Neural cell (in vitro differentiated cells): Measurements from ENCODE around the gene MTCH1. TPM values are rescaled to one million over a fixed set of nuclear protein-coding genes. Genes with fewer than 3 reads are reported as not detected.

Source experiments
- H2AFZ ChIP-seq: fragments of 200-600, 300-800 bp; sonication (generic), shearing (Covaris generic); 2 replicates; pipeline ENCODE4 v1.6.0; 2014; ENCODE audit warnings: low read depth, mild to moderate bottlenecking, antibody characterized with exemption, low read length, moderate library complexity
- H3F3A ChIP-seq: fragments of 200-600 bp; shearing (Covaris generic); 2 replicates; pipeline ENCODE4 v1.6.1; 2016; ENCODE audit warnings: mild to moderate bottlenecking, moderate library complexity, mixed read lengths, antibody characterized with exemption, low read length; ENCODE audit not compliant: insufficient read depth, poor library complexity, severe bottlenecking
- H3K27ac ChIP-seq: fragments of 200-600, 300-800 bp; sonication (generic), shearing (Covaris generic); 2 replicates; pipeline ENCODE4 v1.5.1; 2014; ENCODE audit warnings: mild to moderate bottlenecking, low read length, moderate library complexity
- H3K27me3 ChIP-seq: fragments of 300-800, 200-600 bp; sonication (generic), shearing (Covaris generic); 2 replicates; pipeline ENCODE4 v1.6.0; 2014; ENCODE audit warnings: mild to moderate bottlenecking, low read depth, low read length, moderate library complexity; ENCODE audit not compliant: insufficient read depth
- H3K36me3 ChIP-seq: fragments of 300-800, 200-600 bp; sonication (generic), shearing (Covaris generic); 2 replicates; pipeline ENCODE4 v1.5.1; 2014; ENCODE audit warnings: mild to moderate bottlenecking, antibody characterized with exemption, low read length, moderate library complexity; ENCODE audit not compliant: insufficient read depth
- H3K4me2 ChIP-seq: fragments of 300-800, 200-600 bp; sonication (generic), shearing (Covaris generic); 2 replicates; pipeline ENCODE4 v1.6.0; 2014; ENCODE audit warnings: mild to moderate bottlenecking, low read length
- H3K4me3 ChIP-seq: fragments of 300-800, 200-600 bp; sonication (generic), shearing (Covaris generic); 2 replicates; pipeline ENCODE4 v1.5.1; 2014; ENCODE audit warnings: mild to moderate bottlenecking, low read length, moderate library complexity
- H3K79me2 ChIP-seq: fragments of 200-600 bp; shearing (Covaris generic); replicated peaks from 2 replicates; pipeline ENCODE4 v1.6.0; 2014; ENCODE audit warnings: mild to moderate bottlenecking, low read length, moderate library complexity; ENCODE audit not compliant: insufficient read depth
- H3K9ac ChIP-seq: fragments of 300-800, 200-600 bp; sonication (generic), shearing (Covaris generic); 2 replicates; pipeline ENCODE4 v1.6.1; 2016; ENCODE audit warnings: mild to moderate bottlenecking, low read length, mixed read lengths
- H3K9me2 ChIP-seq: fragments of 200-600 bp; shearing (Covaris generic); 2 replicates; pipeline ENCODE4 v1.6.1; 2016; ENCODE audit warnings: mild to moderate bottlenecking, low read length, mixed read lengths; ENCODE audit not compliant: insufficient read depth
- H3K9me3 ChIP-seq: fragments of 200-600, 300-800 bp; sonication (generic), shearing (Covaris generic); 2 replicates; pipeline ENCODE4 v1.6.1; 2016; ENCODE audit warnings: mild to moderate bottlenecking, mixed run types, low read length, moderate library complexity, mixed read lengths
- H4K20me1 ChIP-seq: fragments of 200-600 bp; shearing (Covaris generic); 2 replicates; pipeline ENCODE4 v1.6.1; 2016; ENCODE audit warnings: mild to moderate bottlenecking, mixed run types; ENCODE audit not compliant: insufficient read depth
- EP300 ChIP-seq: fragments of 450-650 bp; conservative IDR thresholded peaks from 2 replicates; pipeline ENCODE4 v1.6.1; 2014; ENCODE audit warnings: antibody characterized with exemption, mild to moderate bottlenecking, moderate library complexity; ENCODE audit not compliant: poor library complexity, severe bottlenecking
- EZH2 ChIP-seq: fragments of 200-600, 300-800 bp; shearing (Covaris generic), sonication (generic); IDR thresholded peaks from 2 replicates; pipeline ENCODE4 v1.6.1; 2014; ENCODE audit warnings: antibody characterized with exemption, low read length, borderline replicate concordance, mild to moderate bottlenecking; ENCODE audit not compliant: insufficient read depth, poor library complexity, severe bottlenecking
- MXI1 ChIP-seq: fragments of 450-650 bp; conservative IDR thresholded peaks from 2 replicates; pipeline ENCODE4 v1.6.1; 2014; ENCODE audit warnings: antibody characterized with exemption, mild to moderate bottlenecking; ENCODE audit not compliant: poor library complexity, severe bottlenecking
- POLR2AphosphoS5 ChIP-seq: IDR thresholded peaks from 2 replicates; pipeline ENCODE4 v1.6.1; 2012
- RAD21 ChIP-seq: fragments of 450-650 bp; conservative IDR thresholded peaks from 2 replicates; pipeline ENCODE4 v1.6.1; 2014; ENCODE audit warnings: antibody characterized with exemption, mild to moderate bottlenecking, moderate library complexity
- REST ChIP-seq: IDR thresholded peaks from 2 replicates; pipeline ENCODE4 v1.6.1; 2012; ENCODE audit warnings: borderline replicate concordance
- SMC3 ChIP-seq: fragments of 450-650 bp; conservative IDR thresholded peaks from 2 replicates; pipeline ENCODE4 v1.6.1; 2014; ENCODE audit warnings: antibody characterized with exemption, mild to moderate bottlenecking, moderate library complexity; ENCODE audit not compliant: poor library complexity
- TAF1 ChIP-seq: IDR thresholded peaks from 2 replicates; pipeline ENCODE4 v1.6.1; 2012; ENCODE audit warnings: low read depth
- polyA plus RNA-seq: library from polyadenylated mRNA; depleted of rRNA; stranded (reverse); fragments of >200 nt; gene quantifications from 2 replicates; pipeline ENCODE4 v1.2.3, GENCODE V29; 2014
- TF ChIP-seq, protein P1 (sequence below): fragments of 450-650 bp; IDR thresholded peaks from 2 replicates; pipeline ENCODE4 v1.5.1; 2014; ENCODE audit warnings: antibody characterized with exemption, mild to moderate bottlenecking, moderate library complexity; ENCODE audit not compliant: poor library complexity, severe bottlenecking

Gene MTCH1
- polyA plus RNA-seq, 1 donor from 2014 or later: 217 TPM

GRCh38 chr6:36971921-36972673, 13.9 kb downstream of the MTCH1 start:
- Histone ChIP-seq H3K9ac (no peak overlapping the region), H3F3A (no peaks in the 10 kb centered on the region), H3K4me3 (no peak overlapping the region), H3K9me3 (no peaks in the 10 kb centered on the region), H3K79me2 (no peaks in the 10 kb centered on the region), H2AFZ (no peak overlapping the region), H3K9me2 (no peaks in the 10 kb centered on the region), H4K20me1 (no peaks in the 10 kb centered on the region), H3K36me3 (peaks cover 3% of the 10 kb centered on the region), H3K27ac (no peak overlapping the region), H3K4me2 (no peak overlapping the region), H3K27me3 (no peaks in the 10 kb centered on the region)
- TF ChIP-seq, protein P1, sequence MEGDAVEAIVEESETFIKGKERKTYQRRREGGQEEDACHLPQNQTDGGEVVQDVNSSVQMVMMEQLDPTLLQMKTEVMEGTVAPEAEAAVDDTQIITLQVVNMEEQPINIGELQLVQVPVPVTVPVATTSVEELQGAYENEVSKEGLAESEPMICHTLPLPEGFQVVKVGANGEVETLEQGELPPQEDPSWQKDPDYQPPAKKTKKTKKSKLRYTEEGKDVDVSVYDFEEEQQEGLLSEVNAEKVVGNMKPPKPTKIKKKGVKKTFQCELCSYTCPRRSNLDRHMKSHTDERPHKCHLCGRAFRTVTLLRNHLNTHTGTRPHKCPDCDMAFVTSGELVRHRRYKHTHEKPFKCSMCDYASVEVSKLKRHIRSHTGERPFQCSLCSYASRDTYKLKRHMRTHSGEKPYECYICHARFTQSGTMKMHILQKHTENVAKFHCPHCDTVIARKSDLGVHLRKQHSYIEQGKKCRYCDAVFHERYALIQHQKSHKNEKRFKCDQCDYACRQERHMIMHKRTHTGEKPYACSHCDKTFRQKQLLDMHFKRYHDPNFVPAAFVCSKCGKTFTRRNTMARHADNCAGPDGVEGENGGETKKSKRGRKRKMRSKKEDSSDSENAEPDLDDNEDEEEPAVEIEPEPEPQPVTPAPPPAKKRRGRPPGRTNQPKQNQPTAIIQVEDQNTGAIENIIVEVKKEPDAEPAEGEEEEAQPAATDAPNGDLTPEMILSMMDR: no peak
- TF ChIP-seq POLR2AphosphoS5 (no peak), SMC3 (no peak), TAF1 (no peak), REST (no peak), EP300 (no peak), MXI1 (no peak), RAD21 (no peak)

- Histone ChIP-seq H3K79me2 (no peaks in the 10 kb centered on the region), H3K27me3 (no peaks in the 10 kb centered on the region), H4K20me1 (no peaks in the 10 kb centered on the region), H3K4me3 (no peak overlapping the region), H3K36me3 (peaks cover 3% of the 10 kb centered on the region), H3K9ac (no peak overlapping the region), H3K4me2 (no peak overlapping the region), H2AFZ (no peak overlapping the region), H3K27ac (no peak overlapping the region), H3K9me2 (no peaks in the 10 kb centered on the region), H3K9me3 (no peaks in the 10 kb centered on the region), H3F3A (no peaks in the 10 kb centered on the region)
- TF ChIP-seq MXI1: no peak
- no peak for TF ChIP-seq SMC3
- TF ChIP-seq EP300: no peak
- TF ChIP-seq REST: no peak
- no peak for TF ChIP-seq TAF1
- TF ChIP-seq, protein P1: no peak
- no peak for TF ChIP-seq RAD21
- TF ChIP-seq POLR2AphosphoS5: no peak
- TF ChIP-seq EZH2: no peak
Measured at GRCh38 chr6:36970892-36971842, 14.8 kb downstream of the MTCH1 start.
